GM10847 (cell line): ENCODE results near the gene SPACA7.

Experiments used
- POLR2A ChIP-seq: IDR thresholded peaks from 2 replicates; pipeline ENCODE4 v1.6.1; 2011; ENCODE audit not compliant: insufficient read length; ENCODE audit errors: extremely low read depth

The SPACA7 gene

DNA sequence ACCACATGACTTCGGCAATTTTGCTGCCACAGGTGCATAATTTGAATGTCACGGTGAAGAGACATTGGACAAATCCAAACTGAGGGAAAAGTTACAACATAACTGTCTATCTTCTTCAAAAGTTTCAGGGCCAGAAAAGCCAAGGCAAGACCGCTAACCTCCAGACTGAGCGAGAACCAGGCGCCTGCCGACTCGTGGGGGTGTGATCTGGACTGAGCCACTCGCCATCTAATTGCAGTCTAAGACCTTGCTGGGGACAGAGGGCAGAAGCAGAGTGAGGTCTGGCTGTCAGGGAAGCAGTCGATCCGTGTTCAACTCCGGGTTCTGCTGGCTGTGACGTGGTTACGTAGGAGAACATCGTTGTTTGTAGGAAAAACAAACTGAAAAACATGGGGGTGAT lies 88.6 kb downstream of the SPACA7 start:
- TF ChIP-seq POLR2A = no peak

DNA sequence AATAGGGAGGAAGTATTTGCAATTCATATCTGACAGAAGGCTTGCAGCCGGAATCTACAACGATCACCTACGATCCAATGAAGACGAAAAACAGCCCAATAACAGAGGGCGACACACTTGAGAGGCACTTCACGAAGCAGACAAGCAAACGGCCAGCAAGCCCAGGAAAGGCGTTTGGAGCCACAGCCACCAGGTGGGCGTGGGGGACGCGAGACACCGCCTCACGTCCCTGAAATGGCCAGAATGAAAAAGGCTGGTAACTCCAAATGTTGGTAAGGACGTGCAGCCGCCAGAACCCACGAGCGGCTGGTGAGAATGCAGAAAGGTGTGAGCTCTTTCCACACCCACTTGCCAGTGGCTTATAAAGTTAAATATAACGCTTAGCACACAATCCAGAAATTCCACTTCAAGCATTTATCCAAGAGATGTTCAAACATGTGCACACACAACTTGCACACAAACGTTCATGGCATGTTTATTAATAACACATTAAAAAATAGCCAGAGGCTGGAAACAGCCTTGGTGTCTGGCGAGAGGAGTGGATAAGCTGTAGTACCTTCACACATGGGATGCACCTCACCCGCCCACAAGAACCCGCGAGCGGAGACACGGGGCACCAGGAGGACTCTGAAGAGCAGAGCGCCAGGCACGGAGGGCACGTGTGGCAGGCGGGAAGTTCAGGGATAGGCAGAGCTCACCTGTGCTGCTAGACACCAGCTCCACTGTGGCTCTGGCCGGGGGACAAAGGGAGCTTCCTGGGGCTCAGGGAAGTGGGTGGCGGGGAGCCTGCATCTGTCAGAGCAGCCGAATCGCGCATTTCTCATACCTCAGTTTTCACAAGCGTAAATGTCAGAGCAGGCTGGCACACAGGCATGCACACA lies 89.3 kb downstream of the SPACA7 start:
- TF ChIP-seq POLR2A = no peak

DNA sequence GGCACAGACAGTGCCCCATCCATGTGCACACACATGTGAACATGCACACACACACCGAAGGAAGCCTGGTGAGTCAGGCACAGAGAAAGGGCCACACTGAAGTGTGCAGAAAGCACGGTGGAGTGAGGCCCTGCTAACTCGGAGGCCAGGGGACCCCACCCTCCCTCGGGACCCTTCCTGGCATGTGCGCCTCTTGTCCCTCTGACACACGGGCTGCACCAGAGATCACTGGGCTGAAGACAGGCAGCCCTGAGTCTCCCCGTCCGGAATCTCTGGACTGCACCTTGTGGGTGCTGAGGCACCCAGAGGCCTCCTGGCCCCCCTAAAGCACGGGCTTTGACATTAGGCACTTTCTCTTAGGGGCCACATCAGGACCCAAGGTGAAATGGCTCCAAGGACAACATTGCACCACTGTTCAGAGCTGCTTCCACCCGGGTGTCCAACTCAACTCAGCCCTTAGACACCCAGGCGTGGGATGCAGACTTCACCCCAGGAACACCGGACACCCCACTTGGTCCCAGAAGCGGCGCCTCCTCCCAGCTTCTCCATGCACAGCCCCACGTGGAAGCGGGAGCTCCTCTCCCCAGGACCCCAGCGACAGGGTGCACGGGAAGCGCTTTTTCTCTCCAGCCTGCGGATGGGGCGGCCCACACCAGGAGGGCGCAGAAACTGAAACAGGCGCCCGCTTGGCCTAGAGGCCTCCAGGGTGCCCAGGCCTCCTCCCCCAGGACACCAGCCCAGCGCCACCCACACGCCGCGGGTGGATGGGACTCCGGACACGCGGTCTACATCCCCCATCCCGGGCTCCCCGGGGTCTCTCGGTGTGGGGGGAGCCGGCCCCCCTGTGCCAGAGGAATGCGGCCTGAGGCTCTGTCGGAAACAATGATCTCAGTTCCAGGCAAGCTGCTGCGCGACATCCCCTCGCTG lies 90.2 kb downstream of the SPACA7 start:
- TF ChIP-seq POLR2A = no peak

DNA sequence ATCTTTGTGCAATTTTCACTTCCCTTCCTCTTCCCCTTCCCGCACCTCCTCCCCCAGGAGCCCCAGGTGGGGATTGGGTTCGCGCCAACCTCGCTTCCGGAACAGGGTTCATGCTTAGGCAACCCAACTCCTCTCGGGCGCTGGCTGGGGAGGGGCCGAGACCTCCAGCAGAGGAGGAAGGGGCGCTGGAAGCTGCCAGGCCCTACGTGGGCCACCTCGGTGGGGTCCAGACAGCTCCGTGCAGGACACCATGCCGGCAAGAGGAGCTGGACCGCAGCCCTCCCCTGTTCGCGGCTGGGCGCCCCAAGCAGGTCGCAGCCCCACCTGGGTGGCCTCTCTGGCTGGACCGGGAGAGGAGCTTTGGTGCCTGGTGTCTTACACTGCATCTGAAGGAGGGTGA lies 91.1 kb downstream of the SPACA7 start:
- no peak for TF ChIP-seq POLR2A

DNA sequence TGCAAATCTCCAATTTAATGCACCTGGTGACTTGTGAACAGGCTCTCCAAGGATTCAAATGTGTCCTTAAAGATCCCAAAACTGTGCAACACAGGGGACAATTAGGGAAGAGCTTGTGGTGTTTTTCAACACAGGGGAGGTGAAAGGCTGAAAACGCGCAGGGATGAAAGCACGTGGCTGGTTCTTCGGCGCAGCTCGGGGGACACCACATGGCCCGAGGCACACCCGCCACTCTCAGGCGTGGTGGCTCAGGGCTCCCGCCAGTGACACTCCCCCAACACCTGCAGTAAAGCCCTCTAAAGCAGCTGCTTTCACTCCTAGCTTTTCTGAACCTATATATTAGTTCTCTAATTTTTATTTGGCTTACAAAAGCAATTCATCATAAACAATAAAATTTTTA lies 91.9 kb downstream of the SPACA7 start:
- no peak for TF ChIP-seq POLR2A

DNA sequence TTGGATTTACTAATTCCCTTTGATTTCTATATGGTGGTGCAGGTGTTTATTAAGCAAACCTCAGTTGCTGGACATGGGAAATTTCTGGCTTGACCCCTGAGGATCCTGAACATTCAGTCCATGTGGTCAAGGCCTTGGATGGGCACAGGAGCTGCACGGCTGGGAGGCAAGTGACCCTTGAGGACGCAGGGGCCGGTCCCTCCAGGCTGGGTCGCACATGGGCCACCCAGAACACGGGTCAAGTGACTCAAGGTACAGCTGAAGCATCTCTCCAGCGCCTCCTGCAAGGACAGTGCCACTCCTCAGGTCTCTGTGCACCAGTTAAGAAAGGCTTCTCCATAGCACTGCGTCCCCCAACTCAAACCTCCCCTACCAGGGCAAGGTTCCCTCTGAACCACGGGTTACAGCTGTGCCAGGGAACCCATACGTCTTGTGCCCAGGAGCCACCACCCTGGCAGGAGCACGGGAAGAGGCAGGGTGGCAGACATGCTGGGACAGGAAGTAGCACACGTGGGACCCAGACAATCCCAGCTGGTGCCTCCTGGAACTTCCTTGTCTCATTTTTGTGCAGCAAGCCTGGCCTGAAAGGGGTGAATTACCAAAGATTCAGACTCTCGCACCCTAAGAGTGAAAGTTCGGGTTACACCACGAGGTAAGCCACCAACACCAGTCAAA lies 93.1 kb downstream of the SPACA7 start:
- TF ChIP-seq POLR2A = no peak

DNA sequence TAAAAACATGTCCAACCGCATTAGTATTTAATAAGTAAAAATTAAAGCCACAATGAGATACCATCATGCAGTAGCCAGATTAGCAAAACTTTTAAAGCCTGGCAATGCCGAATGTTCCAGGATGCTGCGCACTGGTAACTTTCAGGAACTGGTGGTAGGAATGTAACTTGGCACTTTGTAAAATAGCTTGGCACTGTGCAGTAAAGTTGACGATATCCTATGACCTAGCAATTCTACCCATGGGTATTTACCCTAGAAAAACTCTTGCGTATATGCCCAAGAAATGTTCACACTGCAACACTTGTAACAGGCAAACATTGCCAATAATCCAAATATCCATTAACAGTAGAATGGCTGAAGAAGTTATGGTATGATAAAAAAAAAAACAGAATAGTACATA lies 97.7 kb downstream of the SPACA7 start:
- TF ChIP-seq POLR2A = no peak

DNA sequence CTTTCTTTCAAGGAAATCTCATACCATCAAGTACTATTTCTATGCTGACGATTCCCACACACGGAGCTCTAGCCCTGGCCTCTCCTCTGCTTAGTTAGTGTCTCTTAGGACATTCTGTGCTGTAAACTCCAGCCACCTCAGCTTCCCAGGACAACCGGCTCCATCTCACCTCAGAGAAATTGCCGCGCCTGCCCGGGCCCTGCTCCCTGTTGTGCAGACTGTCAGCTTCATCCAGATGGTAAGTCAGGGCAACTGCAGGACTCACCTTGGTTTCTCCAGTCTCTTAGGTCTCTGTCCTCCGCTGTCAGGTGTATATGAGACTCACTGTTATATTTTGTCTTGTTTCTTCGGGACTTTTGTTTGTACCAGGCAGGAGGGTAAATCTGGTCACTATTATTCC lies 98.7 kb downstream of the SPACA7 start:
- TF ChIP-seq POLR2A = no peak

DNA sequence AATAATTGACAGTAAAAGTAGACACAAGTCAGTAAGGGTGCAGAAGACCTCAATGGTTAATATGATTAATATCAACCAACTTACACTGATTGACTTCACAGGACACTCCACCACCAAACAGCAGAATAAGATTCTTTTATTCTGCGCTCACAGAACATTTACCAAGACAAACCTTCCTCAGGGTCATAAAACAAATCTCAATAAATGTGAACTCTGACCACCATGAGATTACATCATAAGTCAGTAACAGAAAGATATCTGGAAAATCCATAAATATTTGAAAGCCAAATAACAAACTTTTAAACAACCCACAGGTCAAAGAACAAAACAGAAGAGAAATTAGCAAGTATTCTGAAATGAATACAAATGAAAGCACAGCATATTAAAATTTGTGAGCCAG lies 99.7 kb downstream of the SPACA7 start:
- no peak for TF ChIP-seq POLR2A

DNA sequence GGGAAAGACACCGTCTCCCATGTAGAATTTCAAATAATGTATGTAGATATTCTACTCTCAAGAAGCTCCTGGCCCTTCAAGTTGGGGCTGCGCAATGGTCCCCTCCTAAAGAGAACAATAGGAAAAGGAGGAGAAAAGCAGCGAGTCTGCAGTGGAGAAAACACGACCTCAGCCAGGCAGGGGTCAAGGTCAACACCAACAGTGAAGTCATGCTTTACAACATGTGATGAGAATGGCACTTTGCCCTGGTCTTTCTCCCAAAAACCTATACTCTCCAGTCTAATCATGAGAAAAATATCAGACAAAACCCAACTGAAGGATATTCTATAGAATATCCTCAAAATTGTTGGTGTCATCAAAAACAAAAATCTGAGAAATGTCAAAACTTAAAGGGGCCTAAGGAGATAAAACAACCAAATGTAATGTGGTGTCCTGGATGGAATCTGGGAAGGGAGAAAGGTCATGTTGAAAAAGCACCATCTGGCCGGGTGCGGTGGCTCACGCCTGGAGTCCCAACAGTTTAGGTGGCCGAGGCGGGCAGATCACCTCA lies 101.0 kb downstream of the SPACA7 start:
- no peak for TF ChIP-seq POLR2A

DNA sequence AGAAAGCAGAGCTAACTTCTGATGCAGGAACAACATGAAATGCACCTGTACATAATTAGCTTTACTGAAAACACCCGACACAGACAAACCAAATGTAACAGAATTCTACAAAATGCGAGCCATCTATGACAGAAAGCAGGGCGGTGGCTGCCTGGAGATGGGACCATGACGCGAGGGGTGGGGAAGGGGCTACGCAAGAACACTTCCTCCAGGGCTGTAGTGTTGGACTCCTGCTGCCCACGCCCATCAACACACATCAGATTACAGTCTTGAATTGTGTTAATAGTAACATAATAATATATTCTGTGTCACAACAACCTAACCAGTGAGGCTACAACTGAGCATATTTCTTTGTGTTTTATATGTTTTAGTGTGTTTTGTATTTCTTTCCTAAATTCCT lies 103.2 kb downstream of the SPACA7 start:
- TF ChIP-seq POLR2A = no peak

DNA sequence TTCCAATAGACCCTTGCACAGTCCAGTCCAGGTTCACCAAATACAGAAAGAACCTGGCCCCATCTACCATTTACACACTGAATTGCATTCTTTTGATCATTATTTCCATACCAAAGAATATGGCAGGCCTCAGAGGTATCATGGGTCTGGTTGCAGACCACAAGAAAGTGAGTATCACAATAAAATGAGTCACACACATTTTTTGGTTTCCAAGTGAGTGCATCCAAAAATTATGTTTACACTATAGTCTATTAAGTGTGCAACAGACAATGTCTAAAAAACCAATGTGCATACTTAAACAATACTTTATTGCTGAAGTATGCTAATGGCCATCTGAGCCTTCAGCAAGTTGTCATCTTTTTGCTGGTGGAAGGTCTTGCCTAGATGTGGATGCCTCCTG lies 105.3 kb downstream of the SPACA7 start:
- no peak for TF ChIP-seq POLR2A

DNA sequence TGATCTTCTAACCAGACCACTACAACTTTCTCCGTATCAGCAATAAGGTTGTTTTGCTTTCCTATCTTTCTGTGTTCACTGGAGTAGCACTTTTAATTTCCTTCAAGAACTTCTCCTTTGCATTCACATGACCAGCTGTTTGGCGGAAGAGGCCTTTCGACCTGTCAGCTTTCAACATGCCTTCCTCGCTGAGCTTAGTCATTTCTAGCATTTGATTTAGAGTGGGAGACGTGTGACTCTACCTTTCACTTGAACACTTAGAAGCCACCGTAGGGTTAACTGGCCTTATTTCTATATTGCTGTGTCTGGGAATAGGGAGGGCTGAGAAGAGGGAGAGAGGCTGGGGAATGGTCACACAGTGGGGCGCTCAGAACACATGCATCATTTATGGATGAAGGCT lies 107.1 kb downstream of the SPACA7 start:
- TF ChIP-seq POLR2A = no peak
